ENCODE data around the gene CRKL. TPM values are rescaled to one million over a fixed set of nuclear protein-coding genes. Genes with fewer than 3 reads are reported as not detected.

CRKL gene
- total RNA-seq, 1 donor from 2014 or later, result 54.1 TPM

DNA sequence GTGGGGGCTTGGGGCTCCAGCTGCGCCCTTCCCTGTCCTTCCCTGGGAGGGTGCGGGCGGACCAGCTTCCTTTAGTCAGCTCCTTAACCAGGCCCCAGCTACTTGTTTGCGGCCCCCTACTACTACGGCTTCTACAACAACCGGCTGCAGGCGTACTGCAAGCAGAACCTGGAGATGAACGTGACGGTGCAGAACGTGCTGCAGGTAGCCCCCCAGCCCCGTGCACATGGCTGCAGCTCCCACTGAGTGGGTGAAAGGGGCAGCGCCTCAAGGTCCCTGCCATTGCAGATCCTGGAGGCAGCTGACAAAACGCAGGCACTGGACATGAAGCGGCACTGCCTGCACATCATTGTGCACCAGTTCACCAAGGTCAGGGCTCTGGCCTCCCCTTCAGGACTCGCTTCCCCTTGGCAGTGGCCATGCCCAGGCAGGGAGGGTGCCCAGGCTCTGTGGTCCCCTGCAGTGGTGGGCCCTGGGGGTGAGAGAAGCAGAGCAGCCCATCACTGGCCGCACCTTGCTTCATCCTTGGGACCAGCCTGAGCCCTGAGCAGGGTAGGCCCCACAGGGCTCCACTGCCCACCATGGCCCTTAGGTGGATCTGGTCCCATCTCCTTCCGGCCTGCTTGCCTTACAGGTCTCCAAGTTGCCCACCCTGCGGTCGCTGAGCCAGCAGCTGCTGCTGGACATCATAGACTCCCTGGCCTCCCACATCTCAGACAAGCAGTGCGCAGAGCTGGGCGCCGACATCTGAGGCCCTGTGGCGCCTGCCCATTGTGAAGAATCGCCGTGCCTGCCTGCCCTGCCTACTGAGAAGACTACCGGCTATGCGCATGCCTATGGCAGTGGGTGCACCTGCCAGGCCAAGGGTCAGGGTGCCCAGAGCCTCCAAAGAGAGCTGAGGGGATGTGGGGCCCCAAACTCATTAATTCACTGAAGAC lies 79.7 kb downstream of the CRKL start:
- DNase-seq (ENCODE audit: low spot score), result no peak

DNA sequence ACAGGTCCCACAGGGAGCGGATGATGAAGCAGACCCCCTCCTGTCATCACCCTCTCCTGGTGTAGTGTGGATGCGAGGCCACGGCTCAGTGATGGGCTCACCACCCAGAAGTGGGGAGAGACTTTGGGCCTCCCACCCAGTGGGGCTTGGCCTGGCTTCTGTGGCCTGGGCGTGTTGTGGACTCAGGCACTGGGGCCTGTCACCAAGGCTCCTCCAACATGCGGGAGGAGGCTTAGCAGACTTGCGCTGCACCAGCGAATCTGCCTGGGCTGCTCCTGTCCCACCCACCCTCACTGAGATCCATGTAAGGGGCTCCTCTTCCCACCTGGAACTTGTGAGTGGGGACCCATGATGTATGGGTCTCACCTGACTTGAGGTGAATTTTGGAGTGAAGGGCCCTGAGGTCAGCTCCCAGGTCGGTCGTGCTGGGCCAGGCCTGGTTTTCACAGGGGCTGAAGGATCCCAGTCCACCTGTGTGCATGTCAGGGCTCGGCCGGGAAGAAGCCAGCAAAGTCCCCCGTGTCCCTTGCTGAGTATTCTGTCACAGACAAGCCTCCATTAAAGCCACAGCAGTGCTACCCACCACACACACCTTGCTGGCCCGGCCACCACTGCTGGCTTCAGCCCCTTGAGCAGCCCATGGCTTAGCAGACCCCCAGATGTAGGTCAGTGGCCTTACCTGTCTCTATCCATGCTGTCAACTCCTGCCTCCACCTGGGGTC lies 80.5 kb downstream of the CRKL start:
- no peak for DNase-seq (ENCODE audit: low spot score)

DNA sequence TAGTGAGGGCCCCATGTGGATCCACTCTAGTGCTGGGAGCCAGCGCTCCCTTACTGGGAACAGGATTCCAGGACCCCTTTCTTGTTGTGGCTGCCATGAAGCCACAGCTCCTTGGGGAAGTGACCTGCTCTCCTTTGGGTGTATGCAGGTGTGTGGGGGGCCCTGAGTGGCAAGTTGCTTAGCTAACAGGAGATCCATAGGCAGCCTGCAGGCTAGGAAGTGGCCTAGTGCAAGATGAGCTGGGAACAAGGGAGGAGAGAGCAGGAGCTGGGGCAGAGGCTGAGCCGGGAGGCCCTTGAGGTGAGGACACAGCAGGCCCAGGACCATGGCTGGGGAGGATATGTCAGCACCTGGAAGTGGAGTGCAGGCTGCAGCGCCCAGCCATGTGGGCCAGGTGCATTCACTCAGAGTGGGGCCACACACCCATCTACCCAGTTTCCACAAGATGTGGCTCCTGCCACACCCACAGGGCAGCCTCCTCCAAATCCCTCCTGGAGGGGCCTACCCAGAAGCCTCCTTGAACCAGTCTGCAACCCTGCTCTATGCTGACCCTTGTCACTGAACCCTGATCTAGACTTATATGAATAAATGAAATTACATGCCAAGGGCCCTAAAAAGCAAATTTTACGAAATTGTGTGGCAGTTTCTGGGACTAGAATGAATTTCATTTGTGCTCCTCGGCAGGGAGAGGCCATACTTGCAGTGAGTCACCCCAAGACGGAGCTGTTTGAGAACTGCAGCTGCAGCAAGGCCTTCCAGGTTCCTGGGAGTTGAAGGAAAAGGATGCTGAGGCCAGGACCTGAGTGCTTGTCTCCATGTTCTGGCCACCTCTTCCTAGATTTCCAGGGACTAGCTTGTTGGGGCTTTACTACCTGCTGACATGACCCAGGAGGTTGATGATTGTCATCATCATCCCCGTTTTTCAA lies 81.5 kb downstream of the CRKL start:
- DNase-seq (ENCODE audit: low spot score), result no peak

DNA sequence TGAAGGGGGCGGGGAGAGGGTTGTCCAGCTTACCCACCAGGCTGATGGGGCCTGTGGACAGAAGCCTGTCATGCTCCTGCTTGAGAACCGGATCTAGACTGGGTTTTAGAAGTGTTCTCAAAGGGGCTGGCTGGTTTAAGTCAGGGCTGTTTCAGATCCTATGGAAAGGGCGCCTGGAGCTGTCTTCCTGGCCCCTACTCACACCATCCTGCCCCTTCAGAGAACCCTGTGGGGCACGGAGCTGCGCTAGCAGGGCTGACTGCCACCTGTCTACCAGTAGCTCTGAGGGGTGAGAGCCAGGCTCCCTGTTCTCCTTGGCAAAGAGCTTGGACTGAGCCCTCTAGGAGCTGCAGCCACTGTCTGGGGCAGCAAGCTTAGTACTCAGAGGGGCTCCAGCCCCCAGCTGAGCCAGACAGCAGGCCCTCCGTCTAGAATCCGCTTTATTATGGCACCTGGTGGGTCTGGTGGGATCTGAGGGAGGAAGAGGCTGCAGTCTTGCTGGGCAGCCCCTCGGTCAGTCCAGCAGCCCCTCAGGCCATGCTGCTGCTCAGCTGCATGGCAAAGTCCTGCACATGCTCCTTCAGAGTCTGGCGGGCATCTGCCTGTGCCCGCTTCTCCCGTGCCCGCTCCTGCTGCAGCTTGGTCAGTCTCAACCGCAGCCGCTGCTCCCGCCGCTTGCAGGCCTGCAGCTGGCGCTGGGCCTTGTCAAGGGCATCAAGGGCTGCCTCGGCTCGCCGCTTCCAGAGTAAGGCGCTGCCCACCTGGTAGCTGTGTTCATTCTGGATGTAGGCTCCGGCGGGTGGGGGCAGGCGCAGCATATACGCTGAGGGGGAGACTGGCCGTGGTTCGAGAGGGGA lies 82.4 kb downstream of the CRKL start:
- DNase-seq (ENCODE audit: low spot score), result no peak

DNA sequence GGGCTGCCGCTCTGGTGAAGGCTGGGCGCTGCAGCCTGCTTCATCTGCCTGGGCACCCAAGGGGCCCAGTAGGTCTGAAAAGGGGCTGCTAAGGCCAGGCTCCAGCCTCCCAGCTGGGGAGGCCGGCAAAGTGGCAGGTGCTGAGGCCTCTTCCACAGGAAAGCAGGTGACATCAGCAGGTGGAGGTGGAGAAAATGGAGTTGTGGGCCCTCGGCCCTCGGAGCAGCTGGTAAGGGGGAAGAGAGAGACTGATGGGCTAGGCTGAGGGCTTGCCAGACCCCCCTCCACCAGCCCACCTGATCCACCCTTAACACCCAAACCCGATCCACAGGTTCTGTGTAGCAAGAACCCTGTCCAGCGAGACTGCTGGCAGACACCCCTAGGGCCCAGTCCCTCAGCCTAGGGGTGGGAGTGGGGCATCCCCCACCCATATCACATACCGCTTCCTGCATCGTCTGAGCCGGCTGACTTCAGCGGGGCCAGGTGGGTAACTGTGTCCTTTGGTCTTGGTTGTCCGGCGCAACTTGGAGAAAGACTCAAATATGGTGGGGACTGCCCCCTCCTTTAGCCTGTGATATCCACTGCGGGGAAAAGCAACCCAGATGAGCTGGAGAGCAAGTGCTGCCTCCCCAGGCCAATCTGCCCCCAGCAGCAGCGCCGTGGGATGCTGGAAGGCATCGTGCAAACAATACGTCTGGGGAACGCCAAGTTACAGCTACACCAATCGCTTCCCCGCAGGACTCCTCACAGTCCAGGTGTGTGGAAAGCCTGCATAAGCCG lies 83.2 kb downstream of the CRKL start:
- DNase-seq (ENCODE audit: low spot score), result no peak

DNA sequence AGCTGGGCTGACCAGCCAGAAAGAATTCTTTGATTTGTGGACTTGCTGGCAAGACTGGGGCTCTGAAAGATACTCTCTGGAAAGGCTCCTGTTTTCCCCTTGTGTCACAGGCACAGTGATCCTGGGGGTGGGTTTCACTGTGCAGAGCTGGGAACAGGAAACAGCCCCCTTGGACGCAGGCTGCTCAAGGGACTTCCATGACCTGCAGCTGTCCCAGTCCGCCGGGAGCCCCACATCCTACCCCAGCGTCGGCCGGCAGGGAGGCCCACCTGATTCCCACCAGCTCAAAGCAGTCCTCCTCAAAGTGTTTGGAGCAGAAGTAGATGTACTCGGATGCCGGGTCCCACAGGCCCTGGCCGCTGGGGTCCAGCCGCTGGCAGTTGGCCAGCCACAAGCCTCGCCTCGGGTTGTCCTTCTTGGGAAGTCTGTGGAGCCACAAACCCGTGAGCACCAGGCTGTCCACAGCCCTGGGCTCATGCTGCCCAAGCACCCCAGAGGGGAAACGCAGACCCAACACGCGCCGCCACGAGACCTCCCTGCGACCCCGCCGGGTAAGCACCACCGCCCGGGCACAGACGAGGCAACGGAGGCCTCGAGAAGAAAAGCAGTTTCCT lies 83.9 kb downstream of the CRKL start:
- DNase-seq (ENCODE audit: low spot score), result no peak

DNA sequence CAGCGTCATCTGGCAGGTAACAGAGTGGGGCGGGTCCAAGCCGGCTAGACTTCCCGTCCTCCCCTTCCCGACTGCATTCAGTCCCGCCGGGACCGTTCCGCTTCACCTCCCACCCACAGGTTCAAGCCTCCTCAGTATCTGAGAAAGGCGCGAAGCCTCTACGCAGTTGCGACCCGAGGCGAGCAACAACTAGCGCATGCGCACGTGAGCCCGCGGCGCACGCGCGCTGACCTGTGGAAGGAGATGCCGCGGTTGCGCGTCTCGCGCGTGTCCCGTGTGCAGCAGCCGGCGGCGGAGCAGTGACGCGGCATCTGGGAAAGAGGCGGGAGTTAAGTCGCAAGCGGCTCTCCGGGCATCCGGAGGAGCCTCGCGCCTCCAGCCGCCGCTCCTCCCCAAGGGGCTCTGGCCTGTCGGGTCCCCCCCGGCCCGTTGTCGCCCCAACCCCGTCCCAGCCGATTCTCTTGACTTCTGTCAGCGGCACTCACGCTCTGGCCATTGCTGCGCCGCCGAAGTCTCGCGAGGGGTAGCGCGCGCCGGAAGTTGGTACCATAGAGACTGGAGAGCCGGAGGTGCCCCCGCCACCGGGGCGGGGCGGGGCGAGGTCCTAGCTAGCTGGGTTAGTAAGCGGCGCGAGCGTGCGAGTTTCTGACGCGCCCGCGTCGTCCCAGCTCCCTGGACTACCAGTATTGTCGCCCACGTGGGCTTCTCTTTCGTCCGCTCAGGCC lies 84.6 kb downstream of the CRKL start, which contains the start of gene THAP7:
TSS of gene THAP7 (minus strand) at position 518 of the 725 bp plus-strand sequence. CDS start at position 311, 207 bp downstream.
- peak; percentile 97 for DNase-seq (ENCODE audit: low spot score)

Other genes starting within 250 kb of the CRKL start
- 0.58 TPM for gene SERPIND1, start 143.3 kb upstream of the CRKL start, total RNA-seq
- 100 TPM for gene PI4KA, start 58.6 kb upstream of the CRKL start, total RNA-seq
- gene SNAP29, start 58.4 kb upstream of the CRKL start, total RNA-seq, result 34.6 TPM
- 8.3 TPM for gene AIFM3, start 49.8 kb downstream of the CRKL start, total RNA-seq
- 93.5 TPM for gene LZTR1, start 64.9 kb downstream of the CRKL start, total RNA-seq
- gene THAP7, start 84.7 kb downstream of the CRKL start, total RNA-seq, result 27.5 TPM
- 2.4 TPM for gene P2RX6, start 97.8 kb downstream of the CRKL start, total RNA-seq
- gene SLC7A4, start 115.2 kb downstream of the CRKL start, total RNA-seq, result 5.6 TPM
- not detected for gene LRRC74B, start 128.5 kb downstream of the CRKL start, total RNA-seq